A673 (cell line): Measurements from ENCODE around the gene CIDEC. TPM values are rescaled to one million over a fixed set of nuclear protein-coding genes. Genes with fewer than 3 reads are reported as not detected.

Source experiments
- BruUV-seq: library from RNA; stranded (reverse); fragments of 400-500 nt; replicated peaks from 2 replicates; lab custom pipeline; 2021; lab: Mats Ljungman, UMichigan
- CTCF ChIA-PET: fragments of 300-600 bp; sonication (Branson Sonifier 250); formaldehyde crosslinking; loops from one replicate; lab custom pipeline; 2022; ENCODE audit warnings: antibody characterized with exemption; lab: Charles Lee
- POLR2A ChIA-PET: fragments of 300-600 bp; sonication (Branson Sonifier 250); formaldehyde crosslinking; loops from one replicate; lab custom pipeline; 2022; ENCODE audit warnings: antibody characterized with exemption; ENCODE audit not compliant: low non-redundant PET; lab: Charles Lee
- DNase-seq: peaks from one replicate; pipeline ENCODE4 v3.0.0-alpha.2; 2015; ENCODE audit warnings: low spot score
- H3K27ac ChIP-seq: fragments of 200-600 bp; sonication (generic); 2 replicates; pipeline ENCODE4 v1.5.1; 2016; ENCODE audit warnings: mixed run types, low read depth, mild to moderate bottlenecking, mixed read lengths, antibody characterized with exemption, low read length; ENCODE audit not compliant: poor library complexity, severe bottlenecking
- H3K27me3 ChIP-seq: fragments of 200-600 bp; sonication (generic); replicated peaks from 2 replicates; pipeline ENCODE4 v1.6.1; 2017; ENCODE audit warnings: mixed run types, low read depth, mild to moderate bottlenecking, mixed read lengths, antibody characterized with exemption, low read length; ENCODE audit not compliant: insufficient read depth, poor library complexity
- H3K36me3 ChIP-seq: fragments of 200-600 bp; sonication (generic); 2 replicates; pipeline ENCODE4 v1.6.1; 2016; ENCODE audit warnings: mixed run types, mild to moderate bottlenecking, mixed read lengths, antibody characterized with exemption, low read length; ENCODE audit not compliant: insufficient read depth, poor library complexity, severe bottlenecking
- H3K4me1 ChIP-seq: fragments of 200-600 bp; sonication (generic); 2 replicates; pipeline ENCODE4 v1.6.1; 2017; ENCODE audit warnings: mixed run types, mild to moderate bottlenecking, mixed read lengths, antibody characterized with exemption, low read length; ENCODE audit not compliant: insufficient read depth, poor library complexity, severe bottlenecking
- H3K4me3 ChIP-seq: fragments of 200-600 bp; sonication (generic); 2 replicates; pipeline ENCODE4 v1.5.1; 2016; ENCODE audit warnings: low read depth, mixed run types, mild to moderate bottlenecking, mixed read lengths, low read length; ENCODE audit not compliant: poor library complexity, severe bottlenecking
- H3K9me3 ChIP-seq: fragments of 200-600 bp; sonication (generic); 2 replicates; pipeline ENCODE4 v1.6.1; 2016; ENCODE audit warnings: mixed run types, low read depth, mild to moderate bottlenecking, mixed read lengths, antibody characterized with exemption, low read length; ENCODE audit not compliant: poor library complexity, severe bottlenecking
- EZH2 ChIP-seq: fragments of 200-600 bp; sonication (generic); IDR thresholded peaks from 2 replicates; pipeline ENCODE4 v1.6.1; 2017; ENCODE audit warnings: borderline replicate concordance, low read depth, mild to moderate bottlenecking, mixed read lengths, antibody characterized with exemption, low read length; ENCODE audit not compliant: poor library complexity, severe bottlenecking
- intact Hi-C: fragments of 100-400 bp; cut with micrococcal nuclease; formaldehyde crosslinking; loops from one replicate; pipeline ENCODE4 v1.10.0; 2022; ENCODE audit not compliant: unreplicated experiment
- total RNA-seq: library from RNA; stranded (reverse); gene quantifications from 2 replicates; pipeline ENCODE4 v1.2.3, GENCODE V29; 2021
- TF ChIP-seq, protein P1 (sequence below): fragments of 300-800, 200-600 bp; sonication (generic); conservative IDR thresholded peaks from 2 replicates; pipeline ENCODE4 v1.5.1; 2017; ENCODE audit warnings: low read depth, mild to moderate bottlenecking, antibody characterized with exemption, low read length, moderate library complexity, mixed read lengths

The CIDEC gene
- total RNA-seq, 1 experiment from 2014 or later = not detected

- Histone ChIP-seq H3K36me3 (no peaks in the 10 kb centered on the region), H3K27me3 (no peaks in the 10 kb centered on the region), H3K4me3 (no peak overlapping the region), H3K27ac (no peak overlapping the region), H3K4me1 (peaks cover 1% of the 10 kb centered on the region), H3K9me3 (no peaks in the 10 kb centered on the region)
- TF ChIP-seq EZH2 = no peak
- TF ChIP-seq, protein P1, sequence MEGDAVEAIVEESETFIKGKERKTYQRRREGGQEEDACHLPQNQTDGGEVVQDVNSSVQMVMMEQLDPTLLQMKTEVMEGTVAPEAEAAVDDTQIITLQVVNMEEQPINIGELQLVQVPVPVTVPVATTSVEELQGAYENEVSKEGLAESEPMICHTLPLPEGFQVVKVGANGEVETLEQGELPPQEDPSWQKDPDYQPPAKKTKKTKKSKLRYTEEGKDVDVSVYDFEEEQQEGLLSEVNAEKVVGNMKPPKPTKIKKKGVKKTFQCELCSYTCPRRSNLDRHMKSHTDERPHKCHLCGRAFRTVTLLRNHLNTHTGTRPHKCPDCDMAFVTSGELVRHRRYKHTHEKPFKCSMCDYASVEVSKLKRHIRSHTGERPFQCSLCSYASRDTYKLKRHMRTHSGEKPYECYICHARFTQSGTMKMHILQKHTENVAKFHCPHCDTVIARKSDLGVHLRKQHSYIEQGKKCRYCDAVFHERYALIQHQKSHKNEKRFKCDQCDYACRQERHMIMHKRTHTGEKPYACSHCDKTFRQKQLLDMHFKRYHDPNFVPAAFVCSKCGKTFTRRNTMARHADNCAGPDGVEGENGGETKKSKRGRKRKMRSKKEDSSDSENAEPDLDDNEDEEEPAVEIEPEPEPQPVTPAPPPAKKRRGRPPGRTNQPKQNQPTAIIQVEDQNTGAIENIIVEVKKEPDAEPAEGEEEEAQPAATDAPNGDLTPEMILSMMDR = no peak
- BruUV-seq = no TSS peak
- CTCF ChIA-PET = no interaction called here
- intact Hi-C loops = no loop called here
- DNase-seq = no peak
- POLR2A ChIA-PET = no interaction called here
Measured at GRCh38 chr3:9886328-9886727, 6.3 kb upstream of the CIDEC start.

GRCh38 chr3:9884555-9885165 is 4.6 kb upstream of the CIDEC start:
- no TSS peak for BruUV-seq
- Histone ChIP-seq H3K27ac (no peak overlapping the region), H3K4me3 (no peak overlapping the region), H3K9me3 (no peaks in the 10 kb centered on the region), H3K36me3 (no peaks in the 10 kb centered on the region), H3K4me1 (no peaks in the 10 kb centered on the region), H3K27me3 (no peaks in the 10 kb centered on the region)
- intact Hi-C loops = no loop called here
- no peak for DNase-seq
- TF ChIP-seq EZH2 = no peak
- TF ChIP-seq, protein P1 = no peak
- ChIA-PET CTCF (no interaction called here), POLR2A (no interaction called here)

- Histone ChIP-seq H3K4me3 (no peak overlapping the region), H3K4me1 (no peaks in the 10 kb centered on the region), H3K9me3 (no peaks in the 10 kb centered on the region), H3K27ac (no peak overlapping the region), H3K36me3 (no peaks in the 10 kb centered on the region), H3K27me3 (no peaks in the 10 kb centered on the region)
- CTCF ChIA-PET = no interaction called here
- TF ChIP-seq, protein P1 = no peak
- TF ChIP-seq EZH2 = no peak
- no peak for DNase-seq
- POLR2A ChIA-PET = no interaction called here
- no TSS peak for BruUV-seq
- intact Hi-C loops = no loop called here
Measured at GRCh38 chr3:9883706-9884554, 3.9 kb upstream of the CIDEC start.
